ENCODE data around the gene THEM4. TPM values are rescaled to one million over a fixed set of nuclear protein-coding genes. Genes with fewer than 3 reads are reported as not detected.

THEM4 gene
- total RNA-seq, 1 experiment from 2014 or later, result 18.6 TPM

- Mint-ChIP-seq H3K27me3 (ENCODE audit: unreplicated experiment) (no peaks in the 10 kb centered on the region), H3K27ac (ENCODE audit: unreplicated experiment) (no peak within 1 kb of the TSS), H3K9me3 (ENCODE audit: low read depth, unreplicated experiment) (no peaks in the 10 kb centered on the region), H3K36me3 (ENCODE audit: insufficient read depth, unreplicated experiment) (peaks cover 4% of the 10 kb centered on the region), H3K4me3 (ENCODE audit: low read depth, unreplicated experiment) (peak within 1 kb of the TSS; percentile 2), H3K4me1 (ENCODE audit: low read depth, unreplicated experiment) (peaks cover 63% of the 10 kb centered on the region)
- no peak for TF ChIP-seq CTCF (IDR thresholded peaks at IDR 0.05; ENCODE audit: unreplicated experiment)
- CTCF ChIA-PET, result no interaction called here
- no TSS peak for BruUV-seq (replicated peaks)
- no peak for DNase-seq
- intact Hi-C loops (cut with micrococcal nuclease; ENCODE audit: unreplicated experiment), result loop anchor here (10.0 kb wide), 1 partner anchor 637 kb away; the partner anchor contains the start of genes PIP5K1A and VPS72
These were observed 77.7 kb downstream of the THEM4 start, which contains the start of gene RORC for GRCh38 chr1:151831605-151832004. Gene RORC, minus strand, starts transcription at chr1:151831802. Its CDS starts 38 bp downstream, at chr1:151831764.

- no peak for DNase-seq
- Mint-ChIP-seq H3K9me3 (ENCODE audit: low read depth, unreplicated experiment) (no peaks in the 10 kb centered on the region), H3K36me3 (ENCODE audit: insufficient read depth, unreplicated experiment) (peaks cover under 1% of the 10 kb centered on the region), H3K27me3 (ENCODE audit: unreplicated experiment) (no peaks in the 10 kb centered on the region), H3K27ac (ENCODE audit: unreplicated experiment) (no peak overlapping the region), H3K4me3 (ENCODE audit: low read depth, unreplicated experiment) (peak overlapping the region; percentile 2), H3K4me1 (ENCODE audit: low read depth, unreplicated experiment) (peaks cover 59% of the 10 kb centered on the region)
- intact Hi-C loops (cut with micrococcal nuclease; ENCODE audit: unreplicated experiment), result loop anchor here (10.0 kb wide), 1 partner anchor 636 kb away; the partner anchor contains the start of genes PIP5K1A and VPS72
- BruUV-seq (replicated peaks), result no TSS peak
- CTCF ChIA-PET, result interaction anchor here (0.6 to 1.4 kb wide), 7 partner anchors 8 to 331 kb away, joined by 3 to 6 read pairs (median 4); partner anchors contain the start of gene C2CD4D
- no peak for TF ChIP-seq CTCF (IDR thresholded peaks at IDR 0.05; ENCODE audit: unreplicated experiment)
These were observed 78.1 kb downstream of the THEM4 start for GRCh38 chr1:151831256-151831591.

GRCh38 chr1:151830055-151830454, 79.3 kb downstream of the THEM4 start:
- H3K27ac Mint-ChIP-seq (ENCODE audit: unreplicated experiment), result no peak overlapping the region
- no TSS peak for BruUV-seq (replicated peaks)
- no peaks in the 10 kb centered on the region for H3K36me3 Mint-ChIP-seq (ENCODE audit: insufficient read depth, unreplicated experiment)
- H3K9me3 Mint-ChIP-seq (ENCODE audit: low read depth, unreplicated experiment), result no peaks in the 10 kb centered on the region
- peaks cover 50% of the 10 kb centered on the region for H3K4me1 Mint-ChIP-seq (ENCODE audit: low read depth, unreplicated experiment)
- H3K4me3 Mint-ChIP-seq (ENCODE audit: low read depth, unreplicated experiment), result no peak overlapping the region
- DNase-seq, result no peak
- peaks cover 7% of the 10 kb centered on the region for H3K27me3 Mint-ChIP-seq (ENCODE audit: unreplicated experiment)
- CTCF ChIA-PET, result interaction anchor here (0.6 to 1.4 kb wide), 4 partner anchors 9 to 132 kb away, joined by 3 to 6 read pairs (median 4); partner anchors contain the start of gene C2CD4D
- no peak for TF ChIP-seq CTCF (IDR thresholded peaks at IDR 0.05; ENCODE audit: unreplicated experiment)
- intact Hi-C loops (cut with micrococcal nuclease; ENCODE audit: unreplicated experiment), result loop anchor here (10.0 kb wide), 1 partner anchor 635 kb away; the partner anchor contains the start of genes PIP5K1A and VPS72

- Mint-ChIP-seq H3K4me3 (ENCODE audit: low read depth, unreplicated experiment) (no peak overlapping the region), H3K36me3 (ENCODE audit: insufficient read depth, unreplicated experiment) (no peaks in the 10 kb centered on the region), H3K9me3 (ENCODE audit: low read depth, unreplicated experiment) (no peaks in the 10 kb centered on the region), H3K27ac (ENCODE audit: unreplicated experiment) (no peak overlapping the region), H3K27me3 (ENCODE audit: unreplicated experiment) (peaks cover 12% of the 10 kb centered on the region), H3K4me1 (ENCODE audit: low read depth, unreplicated experiment) (peaks cover 50% of the 10 kb centered on the region)
- CTCF ChIA-PET, result interaction anchor here (0.6 kb wide), 1 partner anchor 133 kb away, joined by 3 read pairs; no protein-coding TSS in a partner anchor
- BruUV-seq (replicated peaks), result no TSS peak
- intact Hi-C loops (cut with micrococcal nuclease; ENCODE audit: unreplicated experiment), result loop anchor here (10.0 kb wide), 1 partner anchor 635 kb away; the partner anchor contains the start of genes PIP5K1A and VPS72
- DNase-seq, result no peak
- no peak for TF ChIP-seq CTCF (IDR thresholded peaks at IDR 0.05; ENCODE audit: unreplicated experiment)
These were observed 79.8 kb downstream of the THEM4 start for GRCh38 chr1:151829352-151830046.
